NOMO-1 treated with dmso at 0.1 percent for 144 hours (cell line): Measurements from ENCODE around the gene CACNB2.
"Not testable (repeated sequence)": the region's sequence is repeated elsewhere in the genome, so short reads cannot be mapped to it uniquely, and the experiment has no call there.

Experiments used
- DNase-seq: peaks from one replicate; lab custom pipeline; 2025; ENCODE audit not compliant: unreplicated experiment; lab: John Stamatoyannopoulos, UW

Gene CACNB2

DNA sequence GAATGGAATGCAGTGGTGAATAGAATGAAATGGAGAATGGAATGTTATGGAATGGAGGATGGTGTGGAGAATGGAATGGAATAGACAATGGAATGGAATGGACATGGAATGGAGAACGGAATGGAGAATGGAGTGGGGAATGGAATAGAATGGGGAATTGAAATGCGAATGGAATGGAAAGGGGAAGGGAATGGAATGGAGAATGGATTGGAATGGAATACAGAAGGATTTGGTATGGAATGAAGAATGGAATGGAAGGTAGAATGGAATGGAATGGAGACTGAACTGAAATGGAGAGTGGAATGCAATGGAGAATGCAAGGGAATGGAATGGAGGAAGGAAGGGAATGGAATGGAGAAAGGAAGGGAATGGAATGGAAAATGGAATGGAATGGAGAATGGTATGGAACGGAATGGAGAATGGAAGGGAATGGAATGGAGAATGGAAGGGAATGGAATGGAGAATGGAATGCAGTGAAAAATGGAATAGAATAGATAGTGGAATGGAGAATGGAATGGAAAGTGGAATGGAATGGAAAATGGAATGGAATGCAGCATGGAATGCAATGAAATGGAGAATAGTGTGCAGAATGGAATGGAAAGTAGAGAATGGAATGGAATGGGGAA lies 416.4 kb downstream of the CACNB2 start:
- no peak for DNase-seq

DNA sequence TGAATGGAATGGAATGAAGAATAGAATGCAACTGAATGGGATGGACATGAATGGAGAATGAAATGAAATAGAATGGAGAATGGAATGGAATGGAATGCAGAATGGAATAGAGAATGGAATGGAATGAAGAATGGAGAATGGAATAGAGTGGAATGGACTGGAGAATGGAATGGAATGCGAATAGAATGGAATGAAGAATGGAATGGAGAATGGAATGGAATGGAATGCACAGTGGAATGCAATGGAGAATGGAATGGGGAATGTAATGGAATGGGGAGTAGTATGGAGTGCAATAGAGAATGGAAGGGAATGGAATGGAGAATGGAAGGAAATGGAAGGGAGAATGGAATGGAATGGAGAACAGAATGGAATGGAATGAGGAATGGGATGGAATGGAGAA lies 417.7 kb downstream of the CACNB2 start:
- no peak for DNase-seq

DNA sequence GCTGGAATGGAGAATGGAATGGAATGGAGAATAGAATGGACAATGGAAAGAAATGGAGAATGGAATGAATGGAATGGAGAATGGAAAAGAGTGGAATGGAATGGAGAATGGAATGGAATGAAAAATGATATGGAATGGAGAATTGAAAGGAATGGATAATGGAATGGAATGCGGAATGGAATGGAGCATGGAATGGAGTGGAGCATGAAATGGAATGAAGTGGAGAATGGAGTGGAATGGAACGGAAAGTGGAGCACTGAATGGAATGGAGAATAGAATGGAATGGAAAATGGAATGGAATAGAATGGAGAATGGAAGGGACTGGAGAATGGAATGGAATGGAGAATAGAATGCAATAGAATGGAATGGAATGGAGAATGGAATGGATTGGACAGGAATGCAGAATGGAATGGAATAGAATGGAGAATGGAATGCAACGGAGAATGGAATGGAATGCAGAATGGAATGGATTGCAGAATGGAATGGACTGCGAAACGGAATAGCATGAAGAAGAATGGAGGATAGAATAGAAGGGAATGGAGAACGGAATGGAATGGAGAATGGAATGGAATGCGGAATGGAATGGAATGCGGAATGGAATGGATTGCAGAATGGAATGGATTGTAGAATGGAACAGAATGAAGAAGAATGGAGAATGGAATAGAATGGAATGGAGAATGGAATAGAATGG lies 421.8 kb downstream of the CACNB2 start:
- no peak for DNase-seq

DNA sequence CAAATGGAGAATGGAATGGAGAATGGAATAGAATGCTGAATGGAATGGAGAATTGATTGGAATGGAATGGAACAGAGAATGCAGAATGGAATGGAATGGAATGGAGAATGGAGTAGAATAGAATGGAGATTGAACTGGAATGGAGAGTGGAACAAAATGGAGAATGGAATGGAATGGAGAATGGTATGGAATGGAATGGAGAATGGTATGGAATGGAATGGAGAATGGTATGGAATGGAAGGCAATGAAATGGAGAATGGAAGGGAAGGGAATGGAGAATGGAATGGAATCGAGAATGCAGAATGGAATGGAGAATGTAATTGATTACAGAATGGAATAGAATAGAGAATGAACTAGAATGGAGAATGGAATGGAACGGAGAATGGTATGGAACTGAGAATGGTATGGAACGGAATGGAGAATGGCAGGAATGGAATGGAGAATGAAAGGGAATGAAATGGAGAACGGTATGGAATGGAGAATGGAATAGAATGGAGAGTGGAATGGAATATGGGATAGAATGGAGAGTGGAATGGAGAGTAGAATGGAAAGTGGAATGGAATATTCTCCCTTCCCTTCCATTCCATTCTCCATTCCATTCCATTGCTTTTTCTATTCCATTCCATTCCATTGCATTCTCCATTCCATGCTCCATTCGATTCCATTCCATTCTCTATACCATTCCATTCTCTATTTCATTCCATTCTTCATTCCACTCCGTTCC lies 422.9 kb downstream of the CACNB2 start:
- no peak for DNase-seq

DNA sequence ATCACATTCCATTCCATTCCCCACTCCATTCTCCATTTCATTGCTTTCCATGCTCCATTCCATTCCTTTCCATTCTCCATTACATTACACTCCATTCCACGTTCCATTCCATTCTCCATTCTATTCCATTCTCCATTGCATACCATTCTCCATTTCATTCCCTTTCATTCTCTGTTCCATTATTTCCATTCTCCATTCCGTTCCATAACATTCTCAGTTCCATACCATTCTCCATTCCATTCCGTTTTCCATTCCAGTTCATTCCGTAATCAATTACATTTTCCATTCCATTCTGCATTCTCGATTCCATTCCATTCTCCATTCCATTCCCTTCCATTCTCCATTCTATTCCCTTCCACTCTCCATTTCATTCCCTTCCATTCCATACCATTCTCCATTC lies 424.8 kb downstream of the CACNB2 start:
- no peak for DNase-seq

DNA sequence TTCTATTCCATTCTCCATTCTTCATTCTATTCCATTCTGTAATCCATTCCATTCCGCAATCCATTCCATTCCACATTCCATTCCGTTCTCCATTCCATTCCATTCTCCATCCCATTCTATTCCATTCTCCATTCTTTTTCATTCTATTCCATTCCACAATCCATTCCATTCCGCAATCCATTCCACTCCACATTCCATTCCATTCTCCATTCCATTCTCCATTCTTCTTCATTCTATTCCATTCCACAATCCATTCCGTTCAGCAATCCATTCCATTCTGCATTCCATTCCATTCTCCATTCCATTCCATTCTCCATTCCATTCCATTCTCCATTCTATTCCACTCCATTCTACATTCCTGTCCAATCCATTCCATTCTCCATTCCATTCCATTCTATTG lies 426.0 kb downstream of the CACNB2 start:
- no peak for DNase-seq

DNA sequence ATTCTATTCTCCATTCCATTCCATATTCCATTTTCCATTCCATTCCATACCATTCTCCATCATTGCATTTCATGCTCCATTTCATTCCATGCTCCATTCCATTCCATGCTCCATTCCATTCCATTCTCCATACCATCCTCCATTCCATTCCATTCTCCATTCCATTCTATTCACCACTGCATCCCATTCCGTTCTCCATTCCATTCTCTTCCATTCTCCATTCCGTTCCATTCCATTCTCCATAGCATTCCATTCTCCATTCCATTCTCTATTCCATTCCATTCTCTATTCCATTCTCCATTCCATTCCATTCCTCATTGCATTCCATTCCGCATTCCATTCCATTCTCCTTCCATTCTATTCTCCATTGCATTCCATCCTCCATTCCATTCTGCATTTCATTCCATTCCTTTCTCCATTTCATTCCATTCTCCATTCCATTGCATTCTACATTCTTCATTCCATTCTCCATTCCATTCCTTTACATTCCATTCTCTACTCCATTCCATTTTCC lies 427.2 kb downstream of the CACNB2 start:
- DNase-seq, result no peak

DNA sequence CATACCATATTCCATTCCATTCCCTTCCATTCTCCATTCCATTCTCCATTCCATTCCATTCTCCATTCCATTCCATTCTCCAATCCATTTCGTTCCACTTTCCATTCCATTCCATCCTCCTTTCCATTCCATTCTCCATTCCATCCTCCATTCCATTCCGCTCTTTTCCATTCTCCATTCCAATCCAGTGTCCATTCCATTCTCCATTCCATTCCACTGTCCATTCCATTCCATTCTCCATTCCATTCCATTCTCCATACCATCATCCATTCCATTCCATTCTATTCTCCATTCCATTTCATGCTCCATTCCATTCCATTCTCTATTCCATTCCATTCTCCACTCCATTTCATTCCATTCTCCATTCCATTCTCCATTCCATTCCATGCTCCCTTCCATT lies 430.2 kb downstream of the CACNB2 start:
- not testable (repeated sequence) for DNase-seq

DNA sequence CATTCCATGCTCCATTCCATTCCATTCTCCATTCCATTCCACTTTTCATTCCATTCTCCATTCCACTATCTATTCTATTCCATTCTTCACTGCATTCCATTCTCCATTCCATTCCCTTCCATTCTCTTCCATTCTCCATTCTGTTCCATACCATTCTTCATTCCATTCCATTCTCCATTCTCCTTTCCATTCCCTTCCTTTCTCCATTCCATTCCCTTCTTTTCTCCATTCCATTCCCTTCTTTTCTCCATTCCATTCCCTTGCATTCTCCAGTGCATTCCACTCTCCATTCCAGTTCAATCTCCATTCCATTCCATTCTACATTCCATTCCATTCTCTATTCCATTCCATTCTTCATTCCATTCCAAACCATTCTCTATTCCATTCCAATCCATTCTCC lies 430.9 kb downstream of the CACNB2 start:
- DNase-seq, result no peak

DNA sequence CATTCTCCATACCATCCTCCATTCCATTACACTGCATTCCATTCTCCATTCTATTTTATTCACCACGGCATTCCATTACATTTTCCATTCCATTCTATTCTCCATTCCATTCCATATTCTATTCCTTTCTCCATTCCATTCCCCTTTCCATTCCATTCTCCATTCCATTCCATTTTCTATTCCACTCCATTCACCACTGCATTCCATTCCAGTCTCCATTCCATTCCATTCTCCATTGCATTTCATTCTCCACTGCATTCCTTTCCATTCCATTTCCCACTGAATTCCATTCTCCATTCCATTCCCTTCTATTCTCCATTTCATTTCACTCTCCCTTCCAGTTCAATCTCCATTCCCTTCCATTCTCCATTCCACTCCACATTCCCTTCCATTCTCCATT lies 431.6 kb downstream of the CACNB2 start:
- no peak for DNase-seq

DNA sequence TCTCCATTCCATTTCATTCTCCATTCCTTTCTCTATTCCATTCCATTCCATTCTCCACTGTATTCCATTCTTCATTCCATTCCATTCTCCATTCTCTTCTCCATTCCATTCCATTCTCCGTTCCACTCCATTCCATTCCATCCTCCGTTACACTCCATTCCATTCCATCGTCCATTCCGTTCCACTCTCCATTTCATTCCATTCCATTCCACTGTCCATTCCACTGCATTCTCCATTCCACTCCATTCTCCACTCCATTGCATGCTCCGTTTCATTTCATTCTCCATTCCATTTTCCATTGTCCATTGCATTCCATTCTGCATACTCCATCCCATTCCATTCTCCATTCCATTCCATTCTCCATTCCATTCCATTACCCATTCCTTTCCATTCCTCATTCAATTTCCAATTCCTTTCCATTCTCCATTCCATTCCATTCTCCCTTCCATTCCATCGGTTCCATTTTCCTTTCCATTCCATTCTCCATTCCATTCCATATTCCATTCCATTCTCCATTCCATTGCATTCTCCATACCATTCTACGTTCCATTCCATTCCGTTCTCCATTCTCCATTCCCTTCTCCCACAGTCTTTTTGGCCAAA lies 432.8 kb downstream of the CACNB2 start:
- DNase-seq, result no peak

DNA sequence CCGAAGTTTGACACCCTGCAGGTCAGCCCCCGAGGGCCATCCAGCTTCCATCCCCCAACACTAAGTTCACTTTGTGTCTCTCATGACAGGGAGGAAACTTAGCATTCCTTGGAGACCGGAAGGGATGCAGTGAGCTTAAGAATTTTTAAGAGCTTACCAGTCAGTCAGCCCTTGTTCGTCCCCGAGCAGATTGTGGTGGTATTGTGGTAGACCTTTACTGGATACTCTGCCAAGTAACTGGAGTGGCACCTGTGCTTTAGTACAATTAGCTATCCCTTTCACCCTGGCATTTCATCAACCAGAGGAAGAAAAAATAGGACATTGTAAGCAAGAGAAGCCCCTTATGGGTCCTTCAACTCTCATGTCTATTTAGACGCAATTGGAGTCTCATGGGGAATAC lies 436.4 kb downstream of the CACNB2 start:
- DNase-seq, result no peak

DNA sequence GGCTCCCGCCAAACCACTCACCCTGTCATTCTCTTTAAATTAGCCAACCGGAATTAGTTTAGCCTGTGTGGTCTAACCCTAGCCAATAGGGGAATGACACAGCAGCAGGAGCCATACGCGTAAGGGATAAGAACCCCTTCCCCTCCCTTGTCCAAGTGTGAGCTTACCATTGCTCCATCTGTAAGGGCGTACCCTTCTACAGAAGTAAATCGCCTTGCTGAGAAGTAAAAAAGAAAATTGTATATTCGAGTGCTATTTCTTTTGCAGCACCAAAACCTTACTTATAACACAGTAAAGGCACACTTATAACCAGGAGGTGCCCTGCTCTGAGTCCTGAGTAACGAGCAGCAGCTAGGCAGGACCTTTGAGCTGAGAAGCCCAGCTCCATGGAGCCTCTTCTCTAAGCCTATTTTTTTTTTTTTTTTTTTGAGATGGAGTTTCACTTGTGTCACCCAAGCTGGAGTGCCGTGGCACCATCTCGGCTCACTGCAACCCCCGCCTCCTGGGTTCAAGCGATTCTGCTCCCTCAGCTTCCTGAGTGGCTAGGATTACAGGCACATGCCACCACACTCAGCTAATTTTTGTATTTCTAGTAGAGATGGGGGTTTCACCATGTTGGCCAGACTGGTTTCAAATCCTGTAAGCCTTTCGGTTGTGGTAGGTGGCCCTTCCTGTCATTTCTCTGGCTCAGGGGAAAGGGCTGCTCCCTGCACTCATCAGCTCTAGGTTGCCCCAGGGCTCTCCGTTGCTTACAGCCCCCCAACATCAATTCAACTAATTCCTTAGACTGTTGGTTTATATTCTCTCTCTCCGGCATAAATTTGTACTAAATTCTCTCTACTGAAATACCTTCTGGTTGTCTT lies 437.8 kb downstream of the CACNB2 start:
- no peak for DNase-seq

DNA sequence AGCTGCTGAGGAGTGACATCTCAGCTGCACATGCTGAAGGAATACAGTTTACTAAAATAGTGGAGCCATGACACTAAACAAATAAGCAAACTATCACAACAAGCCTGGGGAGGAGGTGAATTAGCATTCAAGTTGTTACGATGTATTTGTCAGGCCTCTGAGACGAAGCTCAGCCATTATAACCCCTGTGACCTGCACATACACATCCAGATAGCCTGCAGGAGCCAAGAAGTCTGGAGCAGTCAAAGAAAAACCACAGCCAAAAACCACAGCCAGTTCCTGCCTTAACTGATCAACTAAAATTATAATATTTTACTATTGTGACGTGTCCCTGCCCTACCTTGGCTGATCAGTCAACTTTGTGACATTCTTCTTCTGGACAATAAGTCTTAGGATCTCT lies 442.6 kb downstream of the CACNB2 start:
- no peak for DNase-seq

DNA sequence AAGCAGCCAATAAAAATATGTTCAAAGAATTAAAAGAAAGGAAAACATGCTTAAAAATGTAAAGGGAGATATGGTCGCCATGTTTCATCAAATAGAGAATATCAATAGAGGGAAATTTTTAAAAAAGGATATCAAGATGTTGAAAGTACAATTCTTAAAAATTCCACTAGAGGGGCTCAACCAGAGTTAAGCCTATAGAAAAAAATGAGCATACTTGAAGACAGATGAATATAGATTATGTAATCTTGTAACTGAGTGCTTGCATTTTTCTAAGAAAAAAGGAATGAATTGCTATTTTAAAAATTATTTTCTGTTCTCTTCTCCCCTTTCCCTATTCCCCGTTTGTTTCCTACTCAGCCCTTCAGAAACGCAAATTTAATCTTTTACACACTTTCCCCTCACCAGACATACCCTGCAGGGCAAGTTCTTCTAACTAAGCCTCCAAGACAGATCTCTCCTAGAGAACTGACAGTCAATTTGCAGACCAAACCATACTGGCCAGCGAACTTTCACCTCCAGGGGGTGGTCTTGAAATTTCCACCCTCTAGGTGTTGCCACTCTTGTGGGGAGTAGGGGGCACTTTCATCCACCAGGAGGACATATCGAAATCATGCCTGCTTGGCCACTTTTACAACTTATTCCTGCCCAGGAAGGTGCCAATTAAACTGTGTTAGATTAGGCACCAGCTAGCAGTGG lies 443.5 kb downstream of the CACNB2 start:
- no peak for DNase-seq

DNA sequence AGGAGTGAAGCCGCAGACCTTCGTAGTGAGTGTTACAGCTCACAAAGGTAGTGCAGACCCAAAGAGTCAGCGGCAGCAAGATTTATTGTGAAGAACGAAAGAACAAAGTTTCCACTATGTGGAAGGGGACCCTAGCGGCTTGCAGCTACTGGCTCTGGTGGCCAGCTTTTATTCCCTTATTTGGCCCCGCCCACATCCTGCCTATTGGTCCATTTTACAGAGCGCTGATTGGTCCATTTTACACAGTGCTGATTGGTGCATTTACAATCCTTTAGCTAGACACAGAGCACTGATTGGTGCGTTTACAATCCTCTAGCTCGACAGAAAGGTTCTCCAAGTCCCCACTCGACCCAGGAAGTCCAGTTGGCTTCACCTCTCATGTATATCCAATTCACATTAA lies 446.4 kb downstream of the CACNB2 start:
- not testable (repeated sequence) for DNase-seq

DNA sequence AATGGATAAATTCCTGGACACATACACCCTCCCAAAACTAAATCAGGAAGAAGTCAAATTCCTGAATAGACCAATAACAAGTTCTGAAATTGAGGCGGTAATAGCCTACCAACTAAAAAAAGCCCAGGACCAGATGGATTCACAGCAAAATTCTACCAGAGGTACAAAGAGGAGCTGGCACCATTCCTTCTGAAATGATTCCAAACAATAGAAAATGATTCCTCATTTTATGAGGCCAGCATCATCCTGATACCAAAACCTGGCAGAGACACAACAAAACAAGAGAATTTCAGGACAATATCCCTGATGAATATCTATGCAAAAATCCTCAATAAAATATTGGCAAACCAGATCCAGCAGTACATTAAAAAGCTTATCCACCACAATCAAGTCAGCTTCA lies 450.9 kb downstream of the CACNB2 start:
- not testable (repeated sequence) for DNase-seq
